T-helper 2 cell treated with Interferon-gamma antibody and Interleukin-4, amounts not matched to agents 5 μg/mL and 100 μg/mL, for 36 hours (primary cell): ENCODE data around the gene LSM14B.

Experiments
- DNase-seq: peaks from one replicate; pipeline ENCODE4 v3.0.0; 2021; ENCODE audit warnings: low spot score
- H3K27ac Mint-ChIP-seq: one replicate; pipeline ENCODE4 v1.8.0; 2021; ENCODE audit warnings: mild to moderate bottlenecking, mixed read lengths
- H3K27me3 Mint-ChIP-seq: one replicate; pipeline ENCODE4 v1.8.0; 2021; ENCODE audit warnings: low read depth, mixed read lengths
- H3K36me3 Mint-ChIP-seq: one replicate; pipeline ENCODE4 v1.8.0; 2021; ENCODE audit warnings: low read depth, mixed read lengths
- H3K4me1 Mint-ChIP-seq: one replicate; pipeline ENCODE4 v1.8.0; 2021; ENCODE audit warnings: low read depth, mixed read lengths
- H3K4me3 Mint-ChIP-seq: one replicate; pipeline ENCODE4 v1.8.0; 2022; ENCODE audit warnings: mild to moderate bottlenecking, moderate library complexity, mixed read lengths
- H3K9me3 Mint-ChIP-seq: one replicate; pipeline ENCODE4 v1.8.0; 2021; ENCODE audit warnings: mixed read lengths

LSM14B gene

DNA sequence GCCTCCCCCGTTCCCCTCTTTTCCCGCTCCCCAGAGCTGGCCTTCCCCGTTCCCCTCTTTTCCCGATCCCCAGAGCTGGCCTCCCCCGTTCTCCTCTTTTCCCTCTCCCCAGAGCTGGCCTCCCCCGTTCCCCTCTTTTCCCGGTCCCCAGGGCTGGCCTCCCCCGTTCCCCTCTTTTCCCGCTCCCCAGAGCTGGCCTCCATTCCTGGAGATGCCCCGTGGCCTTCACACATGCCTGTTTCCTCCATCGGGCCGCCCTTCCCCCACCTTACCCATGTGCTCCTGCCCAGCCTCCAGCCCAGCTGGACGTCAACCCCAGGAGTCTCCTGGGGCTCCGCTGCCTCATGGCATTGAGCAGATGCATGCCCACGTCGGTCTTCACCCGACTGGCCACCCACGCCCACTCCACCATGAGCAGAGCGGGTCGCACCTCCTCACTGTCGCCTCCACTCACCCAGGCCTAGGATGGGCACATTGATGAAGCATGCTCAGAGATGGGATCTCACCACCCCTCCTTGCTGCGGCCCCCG lies 29.6 kb downstream of the LSM14B start:
- H3K36me3 Mint-ChIP-seq = peaks cover 42% of the 10 kb centered on the region
- H3K27ac Mint-ChIP-seq = no peak overlapping the region
- no peaks in the 10 kb centered on the region for H3K4me1 Mint-ChIP-seq

DNA sequence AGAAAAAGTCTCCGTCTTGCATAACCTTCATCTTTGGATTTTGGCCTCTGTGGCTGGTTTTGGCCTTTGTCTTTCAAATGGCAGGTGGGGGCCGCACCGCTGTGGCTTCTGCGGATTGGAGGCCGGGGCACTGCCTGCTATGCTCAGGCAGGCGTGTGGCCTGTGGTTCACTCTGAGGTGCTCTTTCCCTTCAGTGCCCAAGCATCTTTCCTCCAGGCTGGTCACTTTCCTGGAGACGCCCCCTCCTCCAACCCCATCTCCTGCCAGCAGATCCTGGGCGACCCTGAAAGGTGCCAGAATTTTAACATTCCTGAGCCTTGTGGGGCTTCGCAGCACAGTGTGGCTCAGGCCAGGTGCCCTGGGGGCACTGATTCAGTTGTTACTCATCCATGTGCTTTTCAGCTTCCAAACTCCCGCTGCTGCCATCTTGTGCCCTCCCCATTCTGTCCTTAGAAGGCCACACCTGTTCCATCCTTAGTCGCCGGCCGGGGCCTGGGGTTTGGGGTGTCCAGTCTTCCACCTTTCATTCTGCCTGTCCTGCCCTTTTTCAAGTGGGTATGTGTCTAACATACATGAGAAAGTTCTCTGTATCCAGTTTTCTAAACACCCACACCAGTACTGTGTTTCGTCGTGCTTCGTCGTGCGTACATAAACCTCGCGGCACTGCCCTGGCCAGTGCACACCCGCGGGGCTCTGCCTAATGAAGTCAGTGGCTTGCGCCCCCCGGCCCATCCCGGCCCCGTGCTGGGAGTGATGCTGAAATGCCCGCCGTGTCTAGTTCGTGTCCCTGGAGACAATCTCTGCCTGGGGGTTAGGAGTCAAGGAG lies 33.4 kb downstream of the LSM14B start:
- peaks cover 45% of the 10 kb centered on the region for H3K36me3 Mint-ChIP-seq
- DNase-seq = no peak
- H3K27me3 Mint-ChIP-seq = no peaks in the 10 kb centered on the region
- no peak overlapping the region for H3K27ac Mint-ChIP-seq
- peaks cover 20% of the 10 kb centered on the region for H3K9me3 Mint-ChIP-seq
- peaks cover 7% of the 10 kb centered on the region for H3K4me1 Mint-ChIP-seq
- H3K4me3 Mint-ChIP-seq = no peak overlapping the region

More for the DNA sequence above, 29.6 kb downstream of the LSM14B start:
- H3K27me3 Mint-ChIP-seq = no peaks in the 10 kb centered on the region
- no peak for DNase-seq
- no peak overlapping the region for H3K4me3 Mint-ChIP-seq
- H3K9me3 Mint-ChIP-seq = peaks cover 20% of the 10 kb centered on the region

DNA sequence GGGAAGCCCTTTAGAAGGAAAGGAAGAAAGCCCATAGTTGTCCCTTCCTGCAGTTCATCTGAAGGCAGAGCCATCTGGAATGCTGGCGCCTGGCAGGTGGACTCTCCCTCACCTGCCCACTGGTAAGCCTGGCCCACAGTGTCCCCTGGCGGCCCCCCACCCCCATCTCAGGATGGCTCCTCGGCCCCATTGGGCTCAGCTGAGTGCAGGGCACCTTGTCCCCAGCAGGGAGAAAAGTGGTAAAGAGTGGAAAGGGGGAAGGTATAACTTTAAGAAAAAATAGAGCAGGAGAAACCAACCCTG lies 33.9 kb downstream of the LSM14B start:
- Mint-ChIP-seq H3K4me1 (peaks cover 7% of the 10 kb centered on the region), H3K27ac (no peak overlapping the region), H3K27me3 (no peaks in the 10 kb centered on the region), H3K9me3 (peaks cover 20% of the 10 kb centered on the region), H3K36me3 (peaks cover 46% of the 10 kb centered on the region), H3K4me3 (no peak overlapping the region)
- DNase-seq = no peak

DNA sequence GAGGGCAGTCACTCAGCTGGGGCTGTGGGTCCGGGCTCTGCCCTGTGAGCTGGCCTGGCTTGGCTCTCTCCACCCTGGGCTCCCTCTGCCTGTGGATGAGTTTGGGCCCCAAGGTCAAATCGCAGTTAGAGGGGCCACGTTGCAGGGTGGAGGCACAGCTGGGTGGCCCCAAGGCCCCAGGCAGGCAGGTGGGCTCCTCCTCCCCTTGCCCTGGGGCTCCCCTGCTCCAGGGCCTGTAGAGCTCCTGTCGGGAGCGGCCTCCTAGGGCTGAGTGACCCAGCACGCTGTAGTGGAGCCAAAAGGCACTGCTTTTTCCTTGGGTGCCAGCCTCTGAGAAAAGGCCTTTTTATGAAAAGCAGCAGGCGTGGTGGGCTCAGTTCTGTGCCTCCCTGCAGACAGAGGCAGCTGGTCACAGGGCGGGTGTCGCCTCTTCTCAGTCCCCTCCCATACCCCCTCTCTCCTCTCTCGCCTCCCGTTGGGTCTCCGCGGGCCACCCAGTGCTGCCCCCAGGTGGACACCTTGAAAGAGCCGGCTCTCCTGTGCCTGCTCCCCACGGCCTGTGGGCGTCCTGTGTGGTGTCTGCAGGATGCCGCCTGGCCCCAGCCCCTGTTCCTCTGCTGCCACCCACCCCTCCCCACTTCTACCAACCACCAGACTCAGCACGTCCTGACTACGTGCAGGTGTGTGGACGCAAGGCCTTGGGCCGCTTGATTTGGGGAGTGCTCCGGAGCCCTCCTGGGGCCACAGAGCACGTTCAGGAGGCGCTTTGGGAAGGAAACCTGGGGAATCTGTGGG lies 34.5 kb downstream of the LSM14B start:
- H3K9me3 Mint-ChIP-seq = peaks cover 20% of the 10 kb centered on the region
- peak; percentile 57 for DNase-seq
- H3K4me1 Mint-ChIP-seq = peaks cover 7% of the 10 kb centered on the region
- no peaks in the 10 kb centered on the region for H3K27me3 Mint-ChIP-seq
- peaks cover 42% of the 10 kb centered on the region for H3K36me3 Mint-ChIP-seq
- no peak overlapping the region for H3K4me3 Mint-ChIP-seq
- H3K27ac Mint-ChIP-seq = no peak overlapping the region

DNA sequence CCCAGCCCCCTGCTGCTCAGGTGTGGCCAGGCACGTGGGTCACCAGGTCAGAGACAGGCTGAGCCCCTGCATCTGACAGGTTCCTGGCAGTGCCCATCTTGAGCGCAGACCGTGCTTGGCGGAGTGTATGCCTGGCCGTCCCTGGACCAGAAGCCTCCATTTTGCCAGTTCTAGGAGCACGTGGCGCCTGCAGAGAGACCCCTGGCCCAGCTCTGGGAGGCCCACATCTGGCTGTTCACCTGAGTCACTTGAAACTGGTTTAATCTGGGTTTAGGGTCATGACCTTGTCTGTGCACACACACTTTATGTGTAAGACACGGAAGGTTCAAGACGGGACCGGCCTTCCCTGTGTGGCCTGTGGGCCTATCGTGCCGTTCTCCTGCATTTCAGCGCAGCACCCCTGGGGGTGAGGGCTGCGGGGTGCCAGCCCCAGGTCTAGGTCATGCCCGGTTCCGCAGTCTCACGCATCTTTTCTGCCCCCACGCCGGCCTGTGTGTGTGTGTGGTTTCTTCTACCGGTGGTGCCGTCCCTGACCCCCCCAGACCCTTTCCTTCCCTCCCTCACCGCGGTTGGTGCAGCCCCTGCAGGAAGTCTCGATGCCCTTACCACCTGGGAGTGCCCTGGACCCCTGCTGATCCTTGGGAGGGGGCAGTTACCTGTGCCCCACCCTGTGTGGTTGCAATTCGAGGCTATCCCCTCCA lies 35.3 kb downstream of the LSM14B start:
- DNase-seq = no peak
- peaks cover 35% of the 10 kb centered on the region for H3K36me3 Mint-ChIP-seq
- H3K4me3 Mint-ChIP-seq = no peak overlapping the region
- no peak overlapping the region for H3K27ac Mint-ChIP-seq
- H3K4me1 Mint-ChIP-seq = peaks cover 7% of the 10 kb centered on the region
- H3K27me3 Mint-ChIP-seq = no peaks in the 10 kb centered on the region
- peaks cover 16% of the 10 kb centered on the region for H3K9me3 Mint-ChIP-seq

DNA sequence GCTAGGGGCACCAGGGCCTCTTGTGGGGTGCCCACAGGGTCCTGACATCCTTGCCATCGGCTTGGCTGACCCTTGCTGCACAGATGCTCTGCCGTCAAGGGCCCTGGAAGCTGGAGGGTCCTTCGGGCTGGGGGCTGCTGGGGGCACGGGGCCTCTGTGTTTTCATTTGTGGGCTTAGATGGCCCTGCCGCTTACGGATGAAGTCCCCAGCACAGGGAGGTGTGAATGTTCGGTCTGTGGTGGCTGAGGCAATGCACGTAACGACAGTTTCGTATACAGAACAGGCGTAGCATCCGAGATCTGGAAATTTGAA lies 35.8 kb downstream of the LSM14B start:
- H3K4me3 Mint-ChIP-seq = no peak overlapping the region
- no peaks in the 10 kb centered on the region for H3K27me3 Mint-ChIP-seq
- no peak for DNase-seq
- H3K9me3 Mint-ChIP-seq = peaks cover 11% of the 10 kb centered on the region
- H3K27ac Mint-ChIP-seq = no peak overlapping the region
- H3K36me3 Mint-ChIP-seq = peaks cover 31% of the 10 kb centered on the region
- peaks cover 7% of the 10 kb centered on the region for H3K4me1 Mint-ChIP-seq

DNA sequence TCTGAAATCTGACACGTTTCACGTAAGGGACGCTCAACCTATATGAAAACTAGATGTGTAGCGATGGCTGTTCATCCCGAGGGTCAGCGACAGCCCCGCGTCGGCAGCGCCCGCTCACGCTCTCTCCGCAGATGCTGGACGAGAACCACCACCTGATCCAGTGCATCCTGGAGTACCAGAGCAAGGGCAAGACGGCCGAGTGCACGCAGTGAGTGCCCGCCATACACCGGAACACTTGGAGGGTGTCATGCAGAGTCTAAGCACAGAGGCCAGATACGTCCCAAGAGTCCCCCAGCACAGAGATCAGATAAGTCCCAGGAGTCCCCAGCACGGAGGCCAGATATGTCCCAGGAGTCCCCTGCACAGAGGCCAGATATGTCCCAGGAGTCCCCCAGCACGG lies 36.3 kb downstream of the LSM14B start:
- DNase-seq = no peak
- Mint-ChIP-seq H3K9me3 (peaks cover 8% of the 10 kb centered on the region), H3K4me3 (no peak overlapping the region), H3K27me3 (no peaks in the 10 kb centered on the region), H3K4me1 (peaks cover 7% of the 10 kb centered on the region), H3K27ac (no peak overlapping the region), H3K36me3 (peaks cover 27% of the 10 kb centered on the region)

DNA sequence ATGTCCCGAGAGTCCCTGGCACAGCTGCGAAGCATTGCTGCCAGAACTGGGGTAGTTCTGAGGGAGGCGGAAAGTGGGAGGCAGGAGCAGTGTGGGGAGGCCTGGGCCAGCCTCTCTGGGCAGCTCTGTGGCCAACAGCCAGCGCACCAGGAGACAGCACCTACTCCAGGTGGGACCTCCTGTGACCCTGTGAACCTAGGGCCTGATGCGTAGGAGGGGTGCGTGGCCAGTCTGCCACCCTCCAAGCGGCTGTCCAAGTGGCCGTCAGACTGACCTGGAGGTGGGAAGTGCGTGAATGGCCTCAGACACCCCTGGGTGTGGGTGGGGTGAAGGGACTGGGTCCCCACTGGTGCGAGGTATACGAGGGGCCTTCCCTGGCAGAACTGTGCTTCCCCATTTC lies 36.8 kb downstream of the LSM14B start:
- H3K27ac Mint-ChIP-seq = no peak overlapping the region
- no peak for DNase-seq
- H3K36me3 Mint-ChIP-seq = peaks cover 24% of the 10 kb centered on the region
- H3K9me3 Mint-ChIP-seq = peaks cover 3% of the 10 kb centered on the region
- H3K27me3 Mint-ChIP-seq = no peaks in the 10 kb centered on the region
- H3K4me3 Mint-ChIP-seq = no peak overlapping the region
- H3K4me1 Mint-ChIP-seq = peaks cover 7% of the 10 kb centered on the region

DNA sequence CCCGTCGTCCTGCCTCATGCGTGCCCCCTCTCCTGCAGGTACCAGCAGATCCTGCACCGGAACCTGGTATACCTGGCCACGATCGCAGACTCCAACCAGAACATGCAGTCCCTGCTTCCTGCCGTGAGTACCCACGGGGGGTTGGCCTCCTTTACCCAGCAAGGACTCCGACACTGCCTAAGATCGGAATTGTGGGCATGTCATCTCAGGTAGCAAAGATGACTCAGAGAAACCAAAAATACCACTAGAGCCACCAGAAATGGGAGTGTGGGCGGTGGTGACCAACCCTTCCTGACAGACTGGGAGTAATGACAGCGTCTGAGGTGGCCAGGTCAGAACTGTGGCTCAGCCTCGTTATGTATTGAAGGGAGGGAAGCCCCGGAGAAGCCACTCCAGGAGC lies 37.6 kb downstream of the LSM14B start:
- H3K27me3 Mint-ChIP-seq = no peaks in the 10 kb centered on the region
- peaks cover 20% of the 10 kb centered on the region for H3K36me3 Mint-ChIP-seq
- H3K4me1 Mint-ChIP-seq = peaks cover 7% of the 10 kb centered on the region
- H3K4me3 Mint-ChIP-seq = peak overlapping the region; percentile 2
- DNase-seq = peak; percentile 84
- no peak overlapping the region for H3K27ac Mint-ChIP-seq
- H3K9me3 Mint-ChIP-seq = peaks cover under 1% of the 10 kb centered on the region

DNA sequence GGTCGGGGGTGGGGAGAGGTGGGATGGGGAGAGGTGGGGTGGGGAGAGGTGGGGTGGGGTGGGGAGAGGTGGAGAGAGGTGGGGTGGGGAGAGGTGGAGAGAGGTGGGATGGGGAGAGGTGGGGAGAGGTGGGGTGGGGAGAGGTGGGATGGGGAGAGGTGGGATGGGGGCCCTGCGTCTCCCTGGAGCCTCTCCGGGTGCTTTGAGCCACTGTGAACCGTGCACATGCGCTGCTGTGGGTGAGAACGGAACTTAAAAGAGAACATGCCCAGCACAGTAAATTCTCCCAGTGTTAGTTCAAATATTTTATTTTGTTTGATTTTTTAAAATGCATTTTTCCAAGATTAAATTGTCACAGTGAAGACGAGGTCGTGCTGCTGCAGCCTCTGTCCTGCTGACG lies 38.0 kb downstream of the LSM14B start:
- H3K27ac Mint-ChIP-seq = no peak overlapping the region

DNA sequence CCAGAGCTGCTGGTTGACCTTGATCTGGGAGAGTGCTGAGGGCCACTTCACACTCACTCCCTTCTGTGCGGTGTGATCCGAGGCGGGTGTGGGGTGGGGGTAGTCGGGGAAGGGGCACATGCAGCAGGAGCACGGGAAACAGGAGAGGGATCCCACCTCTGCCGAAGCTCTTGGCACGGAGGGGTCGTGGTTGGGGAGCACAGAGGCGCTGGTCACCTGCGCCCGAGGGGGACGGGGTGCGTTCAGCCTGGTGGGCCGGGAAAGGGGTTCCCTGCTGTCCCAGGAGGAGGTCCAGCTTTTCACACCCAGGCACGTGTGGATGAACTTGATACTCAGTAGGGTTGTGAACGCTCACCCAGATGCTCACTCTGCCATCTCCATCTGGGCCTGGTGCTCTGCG lies 38.6 kb downstream of the LSM14B start:
- Mint-ChIP-seq H3K27me3 (no peaks in the 10 kb centered on the region), H3K4me3 (no peak overlapping the region), H3K36me3 (peaks cover 17% of the 10 kb centered on the region), H3K27ac (no peak overlapping the region), H3K9me3 (no peaks in the 10 kb centered on the region), H3K4me1 (peaks cover 7% of the 10 kb centered on the region)
- no peak for DNase-seq

More for the DNA sequence above, 38.0 kb downstream of the LSM14B start:
- DNase-seq = no peak
- peaks cover 7% of the 10 kb centered on the region for H3K4me1 Mint-ChIP-seq
- H3K9me3 Mint-ChIP-seq = no peaks in the 10 kb centered on the region
- peaks cover 18% of the 10 kb centered on the region for H3K36me3 Mint-ChIP-seq
- no peak overlapping the region for H3K4me3 Mint-ChIP-seq
- no peaks in the 10 kb centered on the region for H3K27me3 Mint-ChIP-seq

DNA sequence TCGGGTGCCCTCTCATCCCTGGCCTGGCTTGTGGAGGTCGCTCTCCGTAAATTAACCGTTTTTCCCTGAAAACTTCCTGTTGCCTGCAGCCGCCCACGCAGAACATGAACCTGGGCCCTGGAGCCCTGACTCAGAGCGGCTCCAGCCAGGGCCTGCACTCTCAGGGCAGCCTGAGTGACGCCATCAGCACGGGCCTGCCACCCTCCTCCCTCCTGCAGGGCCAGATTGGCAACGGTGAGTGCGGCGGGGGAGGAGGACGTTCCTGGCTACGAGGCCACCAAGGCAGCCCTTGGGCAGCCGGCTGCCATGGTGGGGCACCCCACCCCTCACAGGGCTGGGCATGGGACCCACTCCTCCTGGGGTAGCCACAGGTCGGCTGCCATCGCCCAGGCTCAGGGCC lies 39.1 kb downstream of the LSM14B start:
- no peak for DNase-seq
- H3K27me3 Mint-ChIP-seq = no peaks in the 10 kb centered on the region
- H3K4me1 Mint-ChIP-seq = peaks cover 7% of the 10 kb centered on the region
- peaks cover 17% of the 10 kb centered on the region for H3K36me3 Mint-ChIP-seq
- no peak overlapping the region for H3K27ac Mint-ChIP-seq
- no peaks in the 10 kb centered on the region for H3K9me3 Mint-ChIP-seq
- no peak overlapping the region for H3K4me3 Mint-ChIP-seq

DNA sequence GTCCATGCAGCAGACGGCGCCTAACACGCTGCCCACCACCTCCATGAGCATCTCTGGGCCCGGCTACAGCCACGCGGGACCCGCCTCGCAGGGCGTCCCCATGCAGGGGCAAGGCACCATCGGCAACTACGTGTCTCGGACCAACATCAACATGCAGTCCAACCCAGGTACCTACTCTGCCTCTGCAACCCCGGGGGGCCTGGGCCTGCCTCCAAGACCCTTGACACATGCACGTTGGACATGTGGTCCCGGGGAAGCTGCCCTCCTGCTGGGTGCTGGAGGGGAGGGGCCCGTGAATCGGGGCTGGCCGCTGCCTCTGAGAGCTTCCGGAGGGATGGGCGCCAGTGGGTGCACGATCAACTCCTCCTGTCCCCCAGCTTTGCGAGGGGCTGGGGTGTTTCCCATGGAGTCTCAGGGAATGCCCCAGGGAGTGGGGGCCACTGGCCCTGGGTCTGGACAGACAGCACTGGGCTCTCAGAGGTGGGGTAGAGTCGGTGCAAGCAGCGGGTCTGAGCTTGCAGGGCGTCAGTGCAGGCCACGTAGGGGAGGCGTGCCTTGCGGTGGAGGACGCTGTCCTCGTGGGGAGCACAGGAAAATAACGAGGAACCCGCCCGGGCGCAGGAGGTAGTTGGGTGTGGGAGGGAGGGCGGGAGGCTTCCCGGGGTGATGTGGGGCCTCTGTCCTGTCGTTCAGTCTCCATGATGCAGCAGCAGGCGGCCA lies 40.6 kb downstream of the LSM14B start:
- no peak overlapping the region for H3K4me3 Mint-ChIP-seq
- no peaks in the 10 kb centered on the region for H3K9me3 Mint-ChIP-seq
- no peak overlapping the region for H3K27ac Mint-ChIP-seq
- H3K27me3 Mint-ChIP-seq = no peaks in the 10 kb centered on the region
- peaks cover 7% of the 10 kb centered on the region for H3K4me1 Mint-ChIP-seq
- DNase-seq = no peak
- peaks cover 17% of the 10 kb centered on the region for H3K36me3 Mint-ChIP-seq
